HG03575 (cell line): Measurements from ENCODE around the gene HRG.
"Not testable (repeated sequence)": the region's sequence is repeated elsewhere in the genome, so short reads cannot be mapped to it uniquely, and the experiment has no call there.

Experiments used
- ATAC-seq: cut with Tn5 transposase; IDR thresholded peaks from one replicate; pipeline ENCODE4 v1.9.1; 2021; ENCODE audit not compliant: unreplicated experiment, insufficient number of reproducible peaks, low FRiP score; ENCODE audit errors: extremely low read depth

The HRG gene

DNA sequence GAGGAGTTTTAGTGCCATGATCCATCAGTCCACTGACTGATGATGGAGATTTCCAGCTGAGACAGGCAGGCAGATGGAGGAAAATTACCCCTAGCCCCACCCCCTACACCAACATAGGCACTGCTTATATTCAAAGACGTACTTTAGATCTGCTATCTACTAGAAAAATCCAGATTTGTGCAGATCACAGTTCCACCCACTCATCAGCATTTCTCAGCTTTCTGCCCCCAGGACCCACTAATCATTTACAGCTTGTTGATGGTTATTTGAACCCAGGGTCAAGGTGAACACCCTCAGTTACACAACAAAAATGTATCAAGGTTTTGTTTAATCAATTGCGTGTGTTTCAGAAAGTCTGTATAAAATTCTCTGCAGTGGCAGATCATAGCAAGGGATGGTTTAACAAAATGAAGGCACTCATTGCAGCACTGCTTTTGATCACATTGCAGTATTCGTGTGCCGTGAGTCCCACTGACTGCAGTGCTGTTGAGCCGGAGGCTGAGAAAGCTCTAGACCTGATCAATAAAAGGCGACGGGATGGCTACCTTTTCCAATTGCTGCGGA, at the start of gene HRG:
HRG (plus strand) TSS at position 390 of the 564 bp plus-strand sequence; CDS start at position 408, 18 bp downstream.
- ATAC-seq, result no peak

GRCh38 chr3:186616299-186616617, 49.6 kb upstream of the HRG start:
- ATAC-seq, result no peak

DNA sequence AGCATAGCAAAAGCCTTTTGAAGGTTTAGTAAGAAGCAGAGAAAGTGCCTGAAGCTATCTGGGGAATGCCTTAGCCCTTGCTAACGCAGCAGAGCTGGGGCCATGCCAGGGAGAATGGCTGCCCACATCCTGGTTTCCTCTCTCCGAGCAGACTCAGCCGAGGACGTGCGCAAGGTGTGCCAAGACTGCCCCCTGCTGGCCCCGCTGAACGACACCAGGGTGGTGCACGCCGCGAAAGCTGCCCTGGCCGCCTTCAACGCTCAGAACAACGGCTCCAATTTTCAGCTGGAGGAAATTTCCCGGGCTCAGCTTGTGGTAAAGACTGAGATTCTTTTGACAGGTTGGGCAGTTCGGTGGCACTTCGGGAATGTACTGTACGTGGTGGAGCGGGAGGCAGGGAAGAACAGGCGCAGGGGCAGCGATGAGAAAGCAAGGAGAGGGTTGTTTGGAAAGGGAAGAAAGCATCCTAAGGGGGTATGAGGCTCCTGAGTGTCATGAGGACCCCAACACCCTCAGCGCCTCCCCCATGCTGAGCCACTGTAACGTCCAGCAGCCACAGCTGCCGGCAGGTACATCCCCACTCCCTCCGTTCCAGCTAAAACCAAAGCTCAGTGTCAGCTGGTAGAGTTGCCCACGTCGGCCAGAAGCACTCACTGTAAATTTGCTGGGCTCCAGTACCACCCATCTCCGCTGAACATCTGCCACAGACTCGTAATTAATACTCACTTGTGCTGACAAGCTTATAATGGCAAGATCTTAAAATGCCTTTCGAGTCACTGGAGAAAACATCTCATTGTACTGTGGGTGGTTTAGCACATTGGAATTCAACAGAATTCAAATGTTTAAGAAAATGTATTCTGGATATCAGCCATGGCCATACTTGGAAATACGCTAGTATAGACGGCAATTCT, 48.5 kb upstream of the HRG start:
- ATAC-seq, result no peak

- ATAC-seq, result no peak
These were observed 47.4 kb upstream of the HRG start for GRCh38 chr3:186618318-186618938.

DNA sequence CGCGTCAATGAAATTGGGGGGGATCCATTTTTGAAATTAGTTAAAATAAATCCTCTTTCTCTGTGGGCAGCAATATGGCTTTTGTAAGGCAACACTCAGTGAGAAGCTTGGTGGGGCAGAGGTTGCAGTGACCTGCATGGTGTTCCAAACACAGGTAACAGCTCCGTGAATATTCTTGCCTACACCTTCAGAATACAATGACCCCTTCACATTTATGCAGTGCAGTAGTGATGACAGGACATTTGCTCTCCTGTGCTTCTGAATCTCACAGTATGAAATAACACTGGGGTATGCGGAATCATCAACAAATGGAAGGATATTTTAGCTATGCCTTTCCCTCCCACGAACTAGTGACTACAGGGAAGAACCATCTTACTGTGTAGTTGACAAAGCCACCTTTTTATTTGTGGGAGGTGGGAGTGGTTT, 46.0 kb upstream of the HRG start:
- ATAC-seq, result no peak

DNA sequence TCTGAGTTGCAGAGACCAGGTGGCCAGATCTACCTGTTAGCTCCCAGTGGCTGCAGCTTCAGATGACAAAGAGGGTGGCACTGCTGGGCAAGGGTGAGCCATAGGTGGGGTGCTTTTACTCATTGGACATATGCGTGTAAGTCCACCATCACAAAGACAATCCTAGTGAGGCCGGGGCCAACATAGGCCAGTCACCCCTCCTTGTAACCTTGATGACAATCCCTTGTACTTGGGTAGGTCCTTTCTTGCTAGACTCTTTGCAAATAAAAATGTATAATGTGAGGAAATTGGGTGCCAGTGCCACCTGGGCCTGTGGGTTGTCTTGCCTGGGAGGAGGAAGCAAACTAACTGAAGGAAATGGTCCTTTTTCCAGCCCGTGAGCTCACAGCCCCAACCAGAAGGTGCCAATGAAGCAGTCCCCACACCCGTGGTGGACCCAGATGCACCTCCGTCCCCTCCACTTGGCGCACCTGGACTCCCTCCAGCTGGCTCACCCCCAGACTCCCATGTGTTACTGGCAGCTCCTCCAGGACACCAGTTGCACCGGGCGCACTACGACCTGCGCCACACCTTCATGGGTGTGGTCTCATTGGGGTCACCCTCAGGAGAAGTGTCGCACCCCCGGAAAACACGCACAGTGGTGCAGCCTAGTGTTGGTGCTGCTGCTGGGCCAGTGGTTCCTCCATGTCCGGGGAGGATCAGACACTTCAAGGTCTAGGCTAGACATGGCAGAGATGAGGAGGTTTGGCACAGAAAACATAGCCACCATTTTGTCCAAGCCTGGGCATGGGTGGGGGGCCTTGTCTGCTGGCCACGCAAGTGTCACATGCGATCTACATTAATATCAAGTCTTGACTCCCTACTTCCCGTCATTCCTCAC, 45.4 kb upstream of the HRG start:
- ATAC-seq, result no peak

DNA sequence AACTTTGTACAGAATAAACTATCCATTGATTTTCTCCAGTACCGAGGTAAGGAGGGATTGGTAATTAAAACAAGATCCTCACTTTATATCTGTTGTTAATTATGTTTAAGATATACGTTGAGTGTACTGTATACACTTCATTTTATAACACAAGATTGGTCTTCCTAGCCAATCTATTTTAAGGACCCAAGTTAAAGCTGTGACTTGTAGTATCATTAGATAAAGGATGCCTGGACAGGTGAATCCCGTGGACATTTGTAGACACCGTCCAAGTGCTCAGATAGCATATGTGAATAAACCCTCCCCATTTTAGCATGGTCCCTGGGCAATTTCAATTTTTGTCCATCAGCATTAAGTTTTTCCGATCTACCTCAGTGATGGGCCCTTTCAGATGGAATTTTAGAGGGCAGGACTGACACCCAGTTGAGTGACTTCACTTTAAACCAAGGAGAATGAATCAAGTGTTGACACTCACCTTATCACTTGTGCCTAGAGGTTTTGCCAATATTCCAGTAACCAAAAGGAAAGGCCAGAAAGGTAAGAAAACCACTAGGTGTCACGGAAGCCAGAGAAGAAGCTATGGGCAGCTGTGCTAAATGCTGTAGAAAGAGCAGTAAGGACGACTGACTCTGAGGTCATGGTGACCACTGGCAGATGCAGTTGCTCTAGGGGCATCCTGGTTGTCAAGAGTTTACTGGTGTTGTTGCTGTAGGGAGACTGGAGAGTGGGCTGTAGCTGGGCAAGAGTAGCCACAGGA, 43.7 kb upstream of the HRG start:
- no peak for ATAC-seq

- ATAC-seq, result no peak
These were observed 43.0 kb upstream of the HRG start for GRCh38 chr3:186622651-186623310.

DNA sequence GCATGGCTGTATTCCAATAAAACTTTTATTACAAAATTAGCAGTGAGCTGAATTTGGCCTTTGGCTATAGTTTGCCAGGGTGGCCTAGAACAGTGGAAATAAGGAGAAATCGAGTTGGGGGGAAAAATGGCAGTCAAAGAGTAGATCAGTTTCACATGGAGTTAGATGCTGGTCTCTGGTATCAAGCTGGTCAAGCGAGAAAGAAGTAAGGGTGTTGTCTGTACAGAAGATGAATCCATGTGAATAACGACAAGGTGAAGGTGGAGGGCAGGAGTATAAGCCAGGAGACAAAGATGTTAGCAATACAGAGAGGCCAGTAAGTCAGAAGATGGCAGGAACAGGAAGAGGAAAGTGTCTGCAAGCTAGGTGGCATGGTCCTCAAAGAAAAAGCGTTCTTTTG, 41.2 kb upstream of the HRG start:
- no peak for ATAC-seq

DNA sequence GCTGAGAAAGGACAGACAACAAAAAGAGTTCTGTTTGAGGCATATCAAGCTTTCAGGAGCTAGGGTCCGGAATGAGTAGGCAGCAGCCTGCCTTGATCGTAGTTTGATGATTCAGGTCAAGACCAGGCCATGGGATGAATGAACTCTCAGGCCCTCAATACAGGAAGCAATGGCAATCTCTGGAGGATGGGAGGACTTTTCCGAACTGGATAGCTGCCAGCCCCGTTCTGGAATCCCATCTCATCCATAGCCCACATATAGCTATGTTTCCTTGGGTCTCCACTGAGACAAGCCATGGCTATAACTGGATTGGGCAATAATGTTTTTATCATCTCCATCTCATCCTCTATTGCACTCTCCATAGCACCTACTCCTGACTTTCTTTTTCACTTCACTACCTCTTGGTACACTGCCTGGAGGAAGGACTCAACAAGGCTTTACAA, 40.2 kb upstream of the HRG start:
- ATAC-seq, result no peak

DNA sequence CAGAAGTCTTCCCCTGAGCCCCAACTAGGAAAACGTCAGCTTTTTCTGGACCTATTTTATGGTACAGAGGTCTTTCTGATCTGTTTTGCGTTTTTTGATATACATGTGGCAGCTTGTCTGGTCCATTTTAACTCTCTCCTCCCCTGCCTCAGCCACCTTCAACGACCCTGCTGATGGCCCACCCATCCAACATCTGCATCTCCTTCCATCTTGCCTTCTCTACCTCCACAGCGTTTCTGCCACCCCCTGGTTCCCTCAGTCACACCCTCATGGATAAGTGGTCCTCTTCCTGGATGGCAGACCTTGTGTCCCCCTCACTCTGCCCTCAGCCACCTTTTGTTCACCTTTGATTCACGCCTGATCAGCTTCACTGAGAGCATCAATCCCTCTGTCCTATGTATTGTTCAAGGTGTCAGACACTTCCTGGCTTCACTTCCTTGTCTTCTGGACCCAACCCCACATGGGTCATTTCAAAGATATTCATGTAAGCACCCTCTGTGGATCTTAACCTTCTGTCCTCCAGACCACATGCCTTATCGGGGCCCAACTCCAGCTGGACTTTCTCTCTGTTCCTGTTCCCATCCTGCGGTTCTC, 39.5 kb upstream of the HRG start:
- ATAC-seq, result no peak

DNA sequence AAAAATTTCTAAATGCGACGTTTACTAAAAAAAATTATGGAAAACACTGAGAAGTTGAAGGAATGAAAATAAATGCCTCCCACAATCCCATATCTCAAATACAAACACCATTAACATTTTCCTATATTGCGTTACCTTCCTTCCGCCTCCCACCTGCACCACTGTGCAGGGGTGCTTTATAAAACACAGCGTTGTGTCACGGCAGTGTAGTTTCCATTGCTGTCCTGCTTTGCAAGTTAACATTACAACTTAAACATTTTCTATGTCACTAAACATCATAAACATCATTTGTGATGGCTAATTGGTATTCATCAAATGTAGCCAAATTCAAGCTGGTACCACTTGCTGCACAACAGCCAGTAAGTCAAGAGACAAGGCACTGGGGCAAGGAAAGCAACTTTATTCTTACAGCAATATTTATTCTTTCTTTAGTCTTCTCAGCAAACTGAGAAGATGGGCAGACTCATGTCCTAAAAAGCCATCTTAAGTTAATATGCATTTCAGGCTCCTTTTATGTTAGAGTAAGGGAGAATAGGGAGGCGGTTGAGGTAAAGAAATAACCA, 37.9 kb upstream of the HRG start:
- ATAC-seq, result no peak

- no peak for ATAC-seq
These were observed 37.1 kb upstream of the HRG start for GRCh38 chr3:186628756-186629155.

DNA sequence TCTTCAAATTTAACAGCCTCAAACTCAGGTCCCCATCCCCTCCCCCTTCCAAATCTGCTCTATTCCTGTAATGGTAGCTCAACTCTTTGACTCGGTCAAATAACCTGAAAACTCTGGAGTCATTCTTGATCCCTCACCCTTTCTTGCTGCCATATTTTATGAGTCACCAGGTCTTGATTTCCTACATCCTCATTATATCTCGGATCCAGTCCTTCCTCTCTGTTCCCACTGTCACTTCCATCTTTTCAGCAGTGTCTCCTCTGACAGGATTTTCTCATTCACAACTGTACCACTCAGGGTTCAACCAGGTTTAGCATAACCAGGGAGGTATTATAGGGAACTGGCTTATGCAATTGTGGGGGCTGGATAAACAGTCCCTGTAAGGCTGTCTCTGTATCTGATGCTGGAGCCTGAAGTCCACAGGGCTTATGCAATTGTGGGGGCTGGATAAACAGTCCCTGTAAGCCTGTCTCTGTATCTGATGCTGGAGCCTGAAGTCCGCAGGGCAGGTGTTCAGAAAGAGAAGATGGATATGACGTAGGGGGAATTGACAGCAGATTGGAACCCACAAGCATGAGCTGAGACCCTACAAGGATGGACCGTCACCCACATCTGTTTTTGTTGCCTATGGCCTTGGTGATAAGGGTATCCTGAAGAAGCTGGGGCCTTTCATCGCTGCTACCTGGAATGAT, 34.7 kb upstream of the HRG start:
- no peak for ATAC-seq

- no peak for ATAC-seq
These were observed 32.3 kb upstream of the HRG start for GRCh38 chr3:186633481-186633880.

GRCh38 chr3:186634207-186634606, 31.6 kb upstream of the HRG start:
- ATAC-seq, result not testable (repeated sequence)

DNA sequence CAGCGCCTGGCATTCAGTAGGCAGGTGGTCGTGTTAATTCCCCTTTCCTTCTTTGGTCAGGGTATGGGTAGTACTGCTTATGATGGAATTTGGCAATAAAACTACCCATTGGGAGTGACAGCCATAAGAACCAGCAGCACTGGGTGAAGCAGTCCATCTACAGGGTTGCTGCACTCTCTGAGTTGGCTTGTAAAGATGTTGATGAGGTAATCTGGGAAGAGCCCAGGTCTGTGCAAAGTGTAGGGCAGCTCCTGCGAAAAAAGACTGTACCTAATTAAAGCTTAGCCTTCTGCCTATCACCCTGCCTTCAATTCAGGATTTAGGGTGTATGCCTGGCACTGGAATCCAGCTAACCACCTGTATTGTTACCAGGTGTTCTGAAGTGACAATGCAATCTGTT, 30.3 kb upstream of the HRG start:
- no peak for ATAC-seq
